GM12878 (cell line): ENCODE measurements around the gene AOC3. TPM values are rescaled to one million over a fixed set of nuclear protein-coding genes. Genes with fewer than 3 reads are reported as not detected.

ENCODE experiments used
- ATAC-seq: fragments of 200-7000 bp; cut with Tn5 transposase; 3 replicates; pipeline ENCODE4 v1.9.1; 2020; ENCODE audit warnings: mild to moderate bottlenecking, moderate library complexity
- BruUV-seq: library from RNA; stranded (reverse); fragments of 400-500 nt; replicated peaks from 2 replicates; lab custom pipeline; 2021; lab: Mats Ljungman, UMichigan
- CTCF ChIA-PET: fragments of 300-600 bp; sonication (Branson Sonifier 250); formaldehyde crosslinking; extraction: SDS; loops from one replicate; lab custom pipeline; 2021; ENCODE audit warnings: inconsistent platforms; lab: Yijun Ruan, JAX
- POLR2A ChIA-PET: fragments of 350-600 bp; formaldehyde crosslinking; extraction: SDS; loops from one replicate; lab custom pipeline; 2021; ENCODE audit warnings: inconsistent platforms; lab: Charles Lee
- RAD21 ChIA-PET: fragments of 300-600 bp; sonication (Branson Sonifier 250); formaldehyde crosslinking; loops from one replicate; lab custom pipeline; 2023; ENCODE audit warnings: antibody characterized with exemption; ENCODE audit not compliant: unreplicated experiment; lab: Charles Lee
- SMC1A ChIA-PET: fragments of 300-600 bp; sonication (Branson Sonifier 250); formaldehyde crosslinking; loops from one replicate; lab custom pipeline; 2023; ENCODE audit not compliant: unreplicated experiment, uncharacterized antibody; lab: Charles Lee
- DNase-seq: peaks from one replicate; pipeline ENCODE4 v3.0.0-alpha.2; 2011; ENCODE audit warnings: low read depth, low spot score
- FAIRE-seq: peaks from 3 replicates; lab custom pipeline; 2011; peaks lifted over from hg19 to GRCh38; lab: Jason Lieb, UNC
- H2AFZ ChIP-seq: 2 replicates; pipeline ENCODE4 v1.6.0; 2011; ENCODE audit warnings: low read depth, low read length, control low read depth; ENCODE audit not compliant: control insufficient read depth
- H3K27ac ChIP-seq: 2 replicates; pipeline ENCODE4 v1.5.1; 2011; ENCODE audit warnings: control low read depth; ENCODE audit not compliant: control insufficient read depth, insufficient read depth
- H3K27me3 ChIP-seq, 2 experiments: replicated peaks in 1 of 2; 2 replicates each; pipeline versions ENCODE4 v1.6.0 to v1.6.1; 2011; ENCODE audit warnings: low read length in 1 of 2; ENCODE audit not compliant: control insufficient read depth in 2 of 2, insufficient read depth in 2 of 2
- H3K36me3 ChIP-seq, 2 experiments: 2 replicates each; pipeline ENCODE4 v1.5.1; 2011; ENCODE audit warnings: low read length in 1 of 2; ENCODE audit not compliant: control insufficient read depth in 2 of 2, insufficient read depth in 2 of 2
- H3K4me1 ChIP-seq: 2 replicates; pipeline ENCODE4 v1.6.1; 2011; ENCODE audit warnings: mild to moderate bottlenecking, low read length, moderate library complexity, mixed read lengths; ENCODE audit not compliant: control insufficient read depth, insufficient read depth
- H3K4me2 ChIP-seq: 2 replicates; pipeline ENCODE4 v1.6.0; 2011; ENCODE audit warnings: control low read depth; ENCODE audit not compliant: control insufficient read depth, insufficient read depth
- H3K4me3 ChIP-seq: fragments of 200-600 bp; sonication (generic); 2 replicates; pipeline ENCODE4 v1.5.1; 2016
- H3K79me2 ChIP-seq: 2 replicates; pipeline ENCODE4 v1.6.0; 2011; ENCODE audit warnings: low read length; ENCODE audit not compliant: control insufficient read depth, insufficient read depth
- H3K9ac ChIP-seq: 2 replicates; pipeline ENCODE4 v1.8.0; 2011; ENCODE audit warnings: low read length, control low read depth, mixed read lengths; ENCODE audit not compliant: control insufficient read depth, insufficient read depth
- H3K9me3 ChIP-seq: replicated peaks from 3 replicates; pipeline ENCODE4 v1.5.1; 2011; ENCODE audit warnings: mild to moderate bottlenecking, low read length; ENCODE audit not compliant: control insufficient read depth, insufficient read depth
- H4K20me1 ChIP-seq: 2 replicates; pipeline ENCODE4 v1.6.0; 2011; ENCODE audit not compliant: control insufficient read depth, insufficient read depth
- ETV6 ChIP-seq, 2 experiments: fragments of 450-650 bp in 1 of 2; IDR thresholded peaks in 1 of 2; conservative IDR thresholded peaks in 1 of 2; 2 replicates each; pipeline ENCODE4 v1.6.1; 2014; ENCODE audit warnings: antibody characterized with exemption in 1 of 2, borderline replicate concordance in 1 of 2, low read depth in 1 of 2, mild to moderate bottlenecking in 1 of 2, moderate library complexity in 1 of 2
- GABPA ChIP-seq: IDR thresholded peaks from 2 replicates; pipeline ENCODE4 v1.6.1; 2014; ENCODE audit warnings: antibody characterized with exemption, low read depth, mild to moderate bottlenecking, inconsistent platforms
- WGBS: methylation state at CpG from one replicate; pipeline ENCODE4 v1.1.6; 2016; ENCODE audit warnings: low lambda C conversion rate; ENCODE audit not compliant: insufficient replicate concordance, insufficient coverage; ENCODE audit errors: missing lambda C conversion rate; 5-methylcytosine and 5-hydroxymethylcytosine counted together
- in situ Hi-C: fragments of 300-500 bp; cut with MboI; formaldehyde crosslinking; loops from 9 replicates; pipeline ENCODE4 v1.14.3; 2018; ENCODE audit warnings: mixed read lengths
- intact Hi-C: fragments of 100-400 bp; cut with micrococcal nuclease; formaldehyde crosslinking; loops from one replicate; pipeline ENCODE4 v1.14.2; 2022; ENCODE audit not compliant: unreplicated experiment
- polyA plus RNA-seq, 11 experiments: library from polyadenylated mRNA; depleted of rRNA in 4 of 11; unstranded in 6 of 11; stranded (reverse) in 5 of 11; fragments of >200 nt; fragmentation: Nextera tagmentation in 4 of 11; fragmentation: Illumina TruSeq in 1 of 11; extraction: Ambion mirVana in 4 of 11; extraction: Trizol in 1 of 11; gene quantifications; 1 replicate in 1 of 11; 2 replicates in 10 of 11; pipeline versions ENCODE4 v1.2.1 to v1.2.3, GENCODE V29; 2011 to 2016; ENCODE audit warnings: inconsistent platforms in 2 of 11, missing spikeins in 2 of 11, low read depth in 1 of 11
- total RNA-seq, 4 experiments: library from RNA; depleted of rRNA in 3 of 4; stranded (reverse); fragments of >200 nt in 3 of 4; fragmentation: Illumina TruSeq in 1 of 4; extraction: Trizol in 1 of 4; gene quantifications; 2 replicates each; pipeline versions ENCODE4 v1.2.1 to v1.2.3, GENCODE V29; 2013 to 2021
- TF ChIP-seq, protein P1 (sequence below): IDR thresholded peaks from 2 replicates; pipeline ENCODE4 v1.6.1; 2012; ENCODE audit warnings: improper control_type of control experiment, low read depth, low read length; ENCODE audit not compliant: insufficient replicate concordance
- TF ChIP-seq, protein P2 (sequence below): IDR thresholded peaks from 2 replicates; pipeline ENCODE4 v1.6.1; 2012; ENCODE audit warnings: low read depth, low read length, improper control_type of control experiment
- TF ChIP-seq, protein P3 (sequence below): fragments of 450-650 bp; formaldehyde crosslinking; IDR thresholded peaks from 2 replicates; pipeline ENCODE4 v1.4.0; 2020; ENCODE audit warnings: mild to moderate bottlenecking, moderate library complexity

Gene AOC3
- total and polyA plus RNA-seq, 10 of the 15 experiments (the other 5 are each of a cell fraction or from before 2014, with no cell fraction given) = 0.02 to 0.91 (median 0.34) TPM; not detected in 2

DNA sequence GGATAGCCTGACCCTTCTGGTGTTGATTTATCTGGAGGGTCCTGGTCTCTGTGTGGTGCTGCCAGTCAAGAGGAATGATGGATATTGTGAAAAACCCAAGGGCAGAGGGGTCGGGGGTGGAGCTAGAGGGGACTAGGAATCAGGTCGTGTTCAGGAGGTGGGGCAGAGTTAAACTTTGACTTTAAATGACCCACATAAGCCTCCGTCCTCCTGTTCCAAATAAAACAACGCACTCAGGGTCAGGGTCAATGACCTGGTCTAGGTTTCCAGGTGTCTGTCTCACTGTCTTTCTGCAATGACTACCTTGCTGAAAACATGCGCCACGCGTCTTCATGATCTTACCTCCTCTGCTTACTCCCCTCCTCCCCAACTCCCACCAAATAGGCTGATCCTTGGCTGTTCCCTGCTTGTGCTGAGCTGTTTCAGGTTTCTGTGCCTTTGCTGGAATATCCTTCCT lies 14.7 kb downstream of the AOC3 start:
- no peak for FAIRE-seq
- Histone ChIP-seq H3K4me2 (no peak overlapping the region), H4K20me1 (no peaks in the 10 kb centered on the region), H2AFZ (no peak overlapping the region), H3K4me3 (no peak overlapping the region), H3K4me1 (no peaks in the 10 kb centered on the region), H3K27me3 (peaks cover 2 to 3% of the 10 kb centered on the region in 2 experiments; a peak in 2 of 4 replicates), H3K27ac (no peak overlapping the region), H3K79me2 (no peaks in the 10 kb centered on the region), H3K9me3 (no peaks in the 10 kb centered on the region; the same call in 2 of the 3 replicates), H3K36me3 (no peaks in the 10 kb centered on the region), H3K9ac (no peak overlapping the region)
- 43% methylated on average over 7 of the region's 7 CpGs for WGBS
- ChIA-PET SMC1A (interaction anchor here (0.7 to 1.2 kb wide), 2 partner anchors 23 to 48 kb away, joined by 3 read pairs; no protein-coding TSS in a partner anchor), CTCF (interaction anchor here (0.6 to 1.4 kb wide), 2 partner anchors 63 to 262 kb away, joined by 3 read pairs; no protein-coding TSS in a partner anchor), RAD21 (no interaction called here), POLR2A (no interaction called here)
- TF ChIP-seq, protein P1, sequence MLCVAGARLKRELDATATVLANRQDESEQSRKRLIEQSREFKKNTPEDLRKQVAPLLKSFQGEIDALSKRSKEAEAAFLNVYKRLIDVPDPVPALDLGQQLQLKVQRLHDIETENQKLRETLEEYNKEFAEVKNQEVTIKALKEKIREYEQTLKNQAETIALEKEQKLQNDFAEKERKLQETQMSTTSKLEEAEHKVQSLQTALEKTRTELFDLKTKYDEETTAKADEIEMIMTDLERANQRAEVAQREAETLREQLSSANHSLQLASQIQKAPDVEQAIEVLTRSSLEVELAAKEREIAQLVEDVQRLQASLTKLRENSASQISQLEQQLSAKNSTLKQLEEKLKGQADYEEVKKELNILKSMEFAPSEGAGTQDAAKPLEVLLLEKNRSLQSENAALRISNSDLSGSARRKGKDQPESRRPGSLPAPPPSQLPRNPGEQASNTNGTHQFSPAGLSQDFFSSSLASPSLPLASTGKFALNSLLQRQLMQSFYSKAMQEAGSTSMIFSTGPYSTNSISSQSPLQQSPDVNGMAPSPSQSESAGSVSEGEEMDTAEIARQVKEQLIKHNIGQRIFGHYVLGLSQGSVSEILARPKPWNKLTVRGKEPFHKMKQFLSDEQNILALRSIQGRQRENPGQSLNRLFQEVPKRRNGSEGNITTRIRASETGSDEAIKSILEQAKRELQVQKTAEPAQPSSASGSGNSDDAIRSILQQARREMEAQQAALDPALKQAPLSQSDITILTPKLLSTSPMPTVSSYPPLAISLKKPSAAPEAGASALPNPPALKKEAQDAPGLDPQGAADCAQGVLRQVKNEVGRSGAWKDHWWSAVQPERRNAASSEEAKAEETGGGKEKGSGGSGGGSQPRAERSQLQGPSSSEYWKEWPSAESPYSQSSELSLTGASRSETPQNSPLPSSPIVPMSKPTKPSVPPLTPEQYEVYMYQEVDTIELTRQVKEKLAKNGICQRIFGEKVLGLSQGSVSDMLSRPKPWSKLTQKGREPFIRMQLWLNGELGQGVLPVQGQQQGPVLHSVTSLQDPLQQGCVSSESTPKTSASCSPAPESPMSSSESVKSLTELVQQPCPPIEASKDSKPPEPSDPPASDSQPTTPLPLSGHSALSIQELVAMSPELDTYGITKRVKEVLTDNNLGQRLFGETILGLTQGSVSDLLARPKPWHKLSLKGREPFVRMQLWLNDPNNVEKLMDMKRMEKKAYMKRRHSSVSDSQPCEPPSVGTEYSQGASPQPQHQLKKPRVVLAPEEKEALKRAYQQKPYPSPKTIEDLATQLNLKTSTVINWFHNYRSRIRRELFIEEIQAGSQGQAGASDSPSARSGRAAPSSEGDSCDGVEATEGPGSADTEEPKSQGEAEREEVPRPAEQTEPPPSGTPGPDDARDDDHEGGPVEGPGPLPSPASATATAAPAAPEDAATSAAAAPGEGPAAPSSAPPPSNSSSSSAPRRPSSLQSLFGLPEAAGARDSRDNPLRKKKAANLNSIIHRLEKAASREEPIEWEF = no peak
- TF ChIP-seq ETV6 (conservative IDR thresholded peaks at IDR 0.05 in 1 of 2, IDR thresholded peaks at IDR 0.05 in 1 of 2; ENCODE audit: borderline replicate concordance in 1 of 2, low read depth in 1 of 2) (no peak), GABPA (no peak)
- TF ChIP-seq, protein P2, sequence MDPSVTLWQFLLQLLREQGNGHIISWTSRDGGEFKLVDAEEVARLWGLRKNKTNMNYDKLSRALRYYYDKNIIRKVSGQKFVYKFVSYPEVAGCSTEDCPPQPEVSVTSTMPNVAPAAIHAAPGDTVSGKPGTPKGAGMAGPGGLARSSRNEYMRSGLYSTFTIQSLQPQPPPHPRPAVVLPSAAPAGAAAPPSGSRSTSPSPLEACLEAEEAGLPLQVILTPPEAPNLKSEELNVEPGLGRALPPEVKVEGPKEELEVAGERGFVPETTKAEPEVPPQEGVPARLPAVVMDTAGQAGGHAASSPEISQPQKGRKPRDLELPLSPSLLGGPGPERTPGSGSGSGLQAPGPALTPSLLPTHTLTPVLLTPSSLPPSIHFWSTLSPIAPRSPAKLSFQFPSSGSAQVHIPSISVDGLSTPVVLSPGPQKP = no peak
- TF ChIP-seq, protein P3, sequence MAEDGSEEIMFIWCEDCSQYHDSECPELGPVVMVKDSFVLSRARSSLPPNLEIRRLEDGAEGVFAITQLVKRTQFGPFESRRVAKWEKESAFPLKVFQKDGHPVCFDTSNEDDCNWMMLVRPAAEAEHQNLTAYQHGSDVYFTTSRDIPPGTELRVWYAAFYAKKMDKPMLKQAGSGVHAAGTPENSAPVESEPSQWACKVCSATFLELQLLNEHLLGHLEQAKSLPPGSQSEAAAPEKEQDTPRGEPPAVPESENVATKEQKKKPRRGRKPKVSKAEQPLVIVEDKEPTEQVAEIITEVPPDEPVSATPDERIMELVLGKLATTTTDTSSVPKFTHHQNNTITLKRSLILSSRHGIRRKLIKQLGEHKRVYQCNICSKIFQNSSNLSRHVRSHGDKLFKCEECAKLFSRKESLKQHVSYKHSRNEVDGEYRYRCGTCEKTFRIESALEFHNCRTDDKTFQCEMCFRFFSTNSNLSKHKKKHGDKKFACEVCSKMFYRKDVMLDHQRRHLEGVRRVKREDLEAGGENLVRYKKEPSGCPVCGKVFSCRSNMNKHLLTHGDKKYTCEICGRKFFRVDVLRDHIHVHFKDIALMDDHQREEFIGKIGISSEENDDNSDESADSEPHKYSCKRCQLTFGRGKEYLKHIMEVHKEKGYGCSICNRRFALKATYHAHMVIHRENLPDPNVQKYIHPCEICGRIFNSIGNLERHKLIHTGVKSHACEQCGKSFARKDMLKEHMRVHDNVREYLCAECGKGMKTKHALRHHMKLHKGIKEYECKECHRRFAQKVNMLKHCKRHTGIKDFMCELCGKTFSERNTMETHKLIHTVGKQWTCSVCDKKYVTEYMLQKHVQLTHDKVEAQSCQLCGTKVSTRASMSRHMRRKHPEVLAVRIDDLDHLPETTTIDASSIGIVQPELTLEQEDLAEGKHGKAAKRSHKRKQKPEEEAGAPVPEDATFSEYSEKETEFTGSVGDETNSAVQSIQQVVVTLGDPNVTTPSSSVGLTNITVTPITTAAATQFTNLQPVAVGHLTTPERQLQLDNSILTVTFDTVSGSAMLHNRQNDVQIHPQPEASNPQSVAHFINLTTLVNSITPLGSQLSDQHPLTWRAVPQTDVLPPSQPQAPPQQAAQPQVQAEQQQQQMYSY (CRISPR knock-in tag) = no peak
- in situ Hi-C loops = no loop called here
- DNase-seq = no peak
- no TSS peak for BruUV-seq
- intact Hi-C loops = no loop called here
- no peak for ATAC-seq
